GM12801 (cell line): ENCODE results near the gene OR2V1.

ENCODE experiments used
- CTCF ChIP-seq: IDR thresholded peaks from one replicate; pipeline ENCODE4 v1.5.1; 2011; ENCODE audit warnings: control low read depth; ENCODE audit not compliant: insufficient read length; ENCODE audit errors: extremely low read depth

OR2V1 gene

DNA sequence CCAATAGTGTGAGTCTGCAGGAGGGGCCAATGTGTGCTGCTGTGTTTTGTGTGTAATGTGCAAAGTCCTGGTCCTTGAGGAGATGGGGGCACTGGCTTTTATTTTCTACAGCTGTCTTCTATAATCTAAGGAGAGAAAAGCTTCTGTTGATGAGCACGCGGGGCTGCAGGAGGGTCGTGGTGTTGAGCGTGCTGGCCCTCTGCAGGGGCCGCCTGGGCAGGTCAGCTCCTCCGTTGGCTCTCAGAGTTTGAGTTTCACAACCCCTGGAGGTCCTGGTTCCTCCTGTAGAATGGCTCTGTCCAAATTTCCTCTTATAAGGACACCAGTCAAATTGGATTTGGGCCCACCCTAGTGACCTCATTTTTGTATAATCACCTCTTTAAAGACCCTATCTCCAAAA is 12.6 kb downstream of the OR2V1 start:
- no peak for TF ChIP-seq CTCF

- TF ChIP-seq CTCF: no peak
Measured at GRCh38 chr5:181114844-181115778, 15.9 kb downstream of the OR2V1 start.

DNA sequence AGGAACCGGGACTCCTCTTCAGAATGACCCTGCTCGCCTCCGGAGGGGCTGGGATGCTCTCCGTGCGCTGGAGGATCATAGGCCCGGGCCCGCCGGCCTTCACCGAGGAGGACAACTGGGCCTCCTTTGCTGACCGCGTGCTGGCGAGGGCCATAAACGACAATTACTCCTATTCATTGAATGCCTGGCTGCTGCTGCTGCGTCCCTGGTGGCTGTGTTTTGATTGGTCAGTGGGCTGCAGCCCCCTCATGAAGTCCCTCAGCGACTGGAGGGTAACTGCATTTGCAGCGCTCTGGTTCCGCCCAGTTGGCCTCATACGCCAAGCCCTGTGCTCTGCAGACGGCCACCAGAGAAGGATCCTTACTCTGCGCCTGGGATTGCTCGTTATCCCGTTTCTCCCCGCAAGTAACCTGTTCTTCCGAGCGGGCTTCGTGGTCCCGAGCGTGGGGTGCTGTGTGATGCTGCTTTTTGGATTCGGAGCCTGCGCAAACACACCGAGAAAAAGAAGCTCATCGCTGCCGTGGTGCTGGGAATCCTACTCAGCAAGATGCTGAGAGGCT is 16.6 kb downstream of the OR2V1 start:
- TF ChIP-seq CTCF: no peak

GRCh38 chr5:181112476-181112875 is 18.5 kb downstream of the OR2V1 start:
- TF ChIP-seq CTCF: no peak

DNA sequence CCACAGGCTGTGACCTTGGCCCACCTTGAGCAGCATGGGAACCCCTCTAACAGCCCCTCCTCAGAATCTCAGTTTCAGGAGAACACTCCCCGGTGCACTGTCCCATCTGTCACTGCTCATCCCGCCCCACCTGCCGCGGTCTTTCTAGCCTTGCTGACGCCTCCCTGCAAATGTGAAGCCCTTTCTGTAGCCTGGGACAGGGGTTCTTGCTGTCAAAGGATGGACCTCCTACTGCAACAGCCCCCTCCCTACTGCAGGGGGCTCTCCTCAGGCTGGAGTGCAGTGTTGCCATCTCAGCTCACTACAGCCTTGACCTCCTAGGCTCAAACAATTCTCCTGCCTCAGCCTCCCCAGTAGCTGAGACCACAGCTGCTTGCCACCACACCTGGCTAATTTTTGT is 20.0 kb downstream of the OR2V1 start:
- TF ChIP-seq CTCF: no peak

DNA sequence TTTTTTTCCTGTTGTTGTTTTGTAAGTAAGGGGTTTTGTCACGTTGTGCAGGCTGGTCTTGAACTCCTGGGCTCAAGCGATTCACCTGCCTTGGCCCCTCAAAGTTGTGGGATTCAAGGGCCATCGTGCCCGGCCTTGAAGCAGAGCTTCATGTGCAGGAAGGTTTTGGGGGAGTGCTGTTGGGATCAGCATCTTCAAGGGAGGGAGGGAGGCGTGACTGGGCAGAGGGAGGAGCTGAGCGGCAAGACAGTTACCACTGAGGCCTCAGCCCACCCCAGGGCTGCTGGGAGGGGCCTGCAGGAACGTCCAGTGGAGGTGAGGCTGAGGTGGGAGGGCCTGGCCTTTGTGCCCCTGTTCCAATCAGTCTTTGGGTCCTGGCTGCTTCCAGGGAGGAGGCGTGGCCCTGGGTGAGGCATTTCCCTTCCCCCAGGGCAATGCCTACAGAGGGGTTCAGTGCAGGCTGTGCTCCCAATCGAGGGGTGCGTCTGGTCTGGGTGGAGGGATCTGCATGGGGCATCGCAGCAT is 21.4 kb downstream of the OR2V1 start:
- no peak for TF ChIP-seq CTCF

- no peak for TF ChIP-seq CTCF
Measured at GRCh38 chr5:181108578-181109165, 22.3 kb downstream of the OR2V1 start.
